Middle frontal gyrus (tissue), 1 donor: ENCODE data around the gene STPG4.

Experiments
- DNase-seq: peaks from one replicate; pipeline ENCODE4 v3.0.0-alpha.2; 2015; ENCODE audit warnings: low spot score; ENCODE audit errors: extremely low spot score

The STPG4 gene

GRCh38 chr2:47091118-47091517 is 64.0 kb downstream of the STPG4 start:
- DNase-seq = no peak

GRCh38 chr2:47089083-47089464 is 66.0 kb downstream of the STPG4 start:
- no peak for DNase-seq

GRCh38 chr2:47088371-47089082 is 66.6 kb downstream of the STPG4 start:
- DNase-seq = no peak

- DNase-seq = no peak
Measured at GRCh38 chr2:47087051-47087450, 68.1 kb downstream of the STPG4 start.

GRCh38 chr2:47086571-47086970 is 68.5 kb downstream of the STPG4 start:
- DNase-seq = no peak

- DNase-seq = no peak
Measured at GRCh38 chr2:47086054-47086471, 69.0 kb downstream of the STPG4 start.

GRCh38 chr2:47083886-47084687 is 71.0 kb downstream of the STPG4 start:
- DNase-seq = no peak

- DNase-seq = no peak
Measured at GRCh38 chr2:47083485-47083884, 71.6 kb downstream of the STPG4 start.

- no peak for DNase-seq
Measured at GRCh38 chr2:47083005-47083404, 72.1 kb downstream of the STPG4 start.

- DNase-seq = no peak
Measured at GRCh38 chr2:47080888-47081301, 74.2 kb downstream of the STPG4 start.

- no peak for DNase-seq
Measured at GRCh38 chr2:47079515-47080412, 75.3 kb downstream of the STPG4 start.

- no peak for DNase-seq
Measured at GRCh38 chr2:47078541-47079482, 76.3 kb downstream of the STPG4 start.

GRCh38 chr2:47077442-47078117 is 77.5 kb downstream of the STPG4 start:
- DNase-seq = no peak

- DNase-seq = no peak
Measured at GRCh38 chr2:47076586-47077441, 78.3 kb downstream of the STPG4 start.

- DNase-seq = no peak
Measured at GRCh38 chr2:47076126-47076506, 79.0 kb downstream of the STPG4 start.

GRCh38 chr2:47075361-47076125 is 79.6 kb downstream of the STPG4 start:
- no peak for DNase-seq

GRCh38 chr2:47074691-47075090 is 80.4 kb downstream of the STPG4 start:
- DNase-seq = no peak

- DNase-seq = no peak
Measured at GRCh38 chr2:47073641-47074040, 81.5 kb downstream of the STPG4 start.
